Left forelimb (tissue), 1 donor: ENCODE data around the gene FAM20C.
"Not testable (repeated sequence)": the region's sequence is repeated elsewhere in the genome, so short reads cannot be mapped to it uniquely, and the experiment has no call there.

Experiments
- DNase-seq: peaks from one replicate; pipeline ENCODE4 v3.0.0-alpha.2; 2018; ENCODE audit warnings: low spot score

The FAM20C gene

GRCh38 chr7:228610-229009, 36.2 kb downstream of the FAM20C start:
- no peak for DNase-seq

- DNase-seq: peak; percentile 88
Measured at GRCh38 chr7:229184-229964, 37.0 kb downstream of the FAM20C start.

- DNase-seq: no peak
Measured at GRCh38 chr7:230274-230673, 37.9 kb downstream of the FAM20C start.

DNA sequence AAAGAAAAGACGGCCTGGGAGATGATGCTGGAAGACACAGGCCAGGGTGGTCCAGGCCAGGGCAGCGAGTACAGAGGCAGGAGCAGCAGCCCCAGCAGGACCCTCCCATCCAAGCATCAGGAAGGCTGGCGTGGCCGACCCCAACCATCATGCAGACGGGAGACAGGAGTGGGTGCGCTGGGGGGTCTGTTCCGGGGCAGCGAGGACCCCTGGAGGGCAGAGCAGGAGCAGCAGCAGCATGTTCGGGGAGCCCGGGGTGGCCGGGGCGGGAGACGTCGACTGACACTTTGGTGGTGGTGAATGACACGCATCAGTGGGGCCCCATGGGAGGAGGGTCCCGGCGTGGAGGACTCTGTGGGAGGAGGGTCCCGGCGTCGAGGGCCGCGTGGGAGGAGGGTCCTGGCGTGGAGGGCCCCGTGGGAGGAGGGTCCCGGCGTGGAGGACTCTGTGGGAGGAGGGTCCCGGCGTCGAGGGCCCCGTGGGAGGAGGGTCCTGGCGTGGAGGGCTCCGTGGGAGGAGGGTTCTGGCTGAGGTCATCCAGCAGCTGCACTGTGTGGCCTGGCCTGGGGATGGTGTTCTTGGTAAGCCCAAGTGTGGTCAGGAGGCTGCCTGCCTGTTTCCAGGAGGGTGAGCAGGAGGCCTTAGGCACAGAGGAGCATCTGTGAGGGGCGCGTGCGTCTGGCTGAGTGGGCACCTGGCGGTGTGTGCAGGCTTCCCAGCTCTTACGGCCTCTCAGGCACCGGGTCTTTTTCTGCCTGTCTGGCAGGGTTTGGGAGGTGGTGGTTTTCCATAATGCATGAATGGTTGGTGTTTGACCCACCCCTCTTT, 38.9 kb downstream of the FAM20C start:
- DNase-seq: no peak

- DNase-seq: no peak
Measured at GRCh38 chr7:231858-232246, 39.5 kb downstream of the FAM20C start.

DNA sequence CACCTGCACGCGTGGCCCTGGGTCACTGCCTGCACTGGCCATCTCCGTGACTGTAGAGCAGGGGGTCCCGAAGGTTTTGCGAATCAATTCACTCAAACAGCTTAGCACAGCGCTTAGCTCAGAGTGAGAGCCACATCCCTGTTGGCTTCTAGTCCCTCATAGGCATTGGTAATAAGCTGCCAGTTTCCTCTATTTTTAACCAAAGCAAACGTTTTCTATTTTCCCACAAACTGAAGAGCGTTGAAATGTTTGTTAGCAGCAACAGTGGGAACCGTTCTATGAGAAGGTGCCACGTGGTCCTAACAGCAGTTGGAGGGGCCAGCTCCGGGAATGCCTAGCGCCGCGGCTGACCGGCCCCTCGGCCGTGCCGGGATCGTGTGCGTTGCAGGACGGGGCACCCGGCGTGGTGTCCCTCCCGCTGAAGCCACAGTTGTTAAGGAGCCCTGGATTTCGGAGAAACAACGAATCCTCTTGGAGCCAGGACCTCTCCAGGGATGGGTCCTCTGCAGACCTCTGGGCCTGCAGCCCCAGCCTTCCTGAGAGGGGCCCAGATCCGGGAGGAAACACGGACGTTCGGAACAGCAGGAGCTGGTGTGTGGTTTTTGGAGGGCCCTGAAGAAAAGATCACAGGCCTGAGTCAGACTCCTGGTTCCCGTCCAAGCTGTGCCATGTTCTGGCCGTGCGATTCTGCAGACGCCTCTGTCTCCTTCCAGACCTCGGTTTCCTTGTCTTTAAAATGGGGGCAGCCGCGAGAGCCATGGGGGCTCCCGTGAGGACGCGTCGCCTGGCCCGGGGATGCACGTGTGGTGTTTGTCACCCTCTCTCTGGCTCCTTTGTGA, 40.3 kb downstream of the FAM20C start:
- DNase-seq: no peak

DNA sequence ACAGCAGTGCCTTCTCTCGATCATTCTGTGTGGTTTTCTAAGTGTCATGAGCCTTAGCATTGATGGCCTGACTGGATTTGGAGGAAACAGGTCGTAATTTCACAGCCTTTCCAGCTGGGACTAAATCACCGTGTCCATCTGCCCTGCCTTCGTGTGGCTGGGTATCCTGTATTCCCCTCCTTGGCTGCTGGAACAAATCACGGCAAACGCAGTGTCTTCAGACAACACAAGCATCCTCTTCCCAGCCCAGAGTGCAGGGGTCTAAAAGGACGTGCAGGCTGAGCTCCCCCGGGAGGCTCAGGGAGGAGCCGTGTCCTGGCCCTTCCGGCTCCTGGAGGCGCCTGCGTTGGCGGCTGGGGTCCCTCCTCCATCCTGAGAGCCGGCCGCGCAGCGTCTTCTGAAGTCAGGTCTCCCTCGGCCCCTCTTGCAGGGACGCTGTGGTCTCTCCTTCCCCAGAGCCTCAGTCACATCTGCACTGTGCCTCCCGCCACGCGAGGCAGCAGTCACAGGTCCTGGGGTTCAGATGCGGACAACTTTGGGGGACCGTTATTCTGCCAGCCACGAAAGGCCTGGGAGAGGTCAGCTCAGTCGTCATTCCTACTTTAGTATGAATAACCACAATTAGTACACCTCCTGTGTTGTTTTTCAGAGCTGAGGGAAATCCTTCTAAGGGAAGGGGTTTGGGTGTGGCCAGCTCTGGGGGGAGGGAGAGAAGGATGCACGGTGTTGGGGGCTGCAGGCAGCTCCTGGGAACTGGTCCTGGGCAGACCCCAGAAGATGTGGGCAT, 41.1 kb downstream of the FAM20C start:
- DNase-seq: no peak

- DNase-seq: no peak
Measured at GRCh38 chr7:234051-234707, 41.8 kb downstream of the FAM20C start.

- no peak for DNase-seq
Measured at GRCh38 chr7:234708-235553, 42.6 kb downstream of the FAM20C start.

DNA sequence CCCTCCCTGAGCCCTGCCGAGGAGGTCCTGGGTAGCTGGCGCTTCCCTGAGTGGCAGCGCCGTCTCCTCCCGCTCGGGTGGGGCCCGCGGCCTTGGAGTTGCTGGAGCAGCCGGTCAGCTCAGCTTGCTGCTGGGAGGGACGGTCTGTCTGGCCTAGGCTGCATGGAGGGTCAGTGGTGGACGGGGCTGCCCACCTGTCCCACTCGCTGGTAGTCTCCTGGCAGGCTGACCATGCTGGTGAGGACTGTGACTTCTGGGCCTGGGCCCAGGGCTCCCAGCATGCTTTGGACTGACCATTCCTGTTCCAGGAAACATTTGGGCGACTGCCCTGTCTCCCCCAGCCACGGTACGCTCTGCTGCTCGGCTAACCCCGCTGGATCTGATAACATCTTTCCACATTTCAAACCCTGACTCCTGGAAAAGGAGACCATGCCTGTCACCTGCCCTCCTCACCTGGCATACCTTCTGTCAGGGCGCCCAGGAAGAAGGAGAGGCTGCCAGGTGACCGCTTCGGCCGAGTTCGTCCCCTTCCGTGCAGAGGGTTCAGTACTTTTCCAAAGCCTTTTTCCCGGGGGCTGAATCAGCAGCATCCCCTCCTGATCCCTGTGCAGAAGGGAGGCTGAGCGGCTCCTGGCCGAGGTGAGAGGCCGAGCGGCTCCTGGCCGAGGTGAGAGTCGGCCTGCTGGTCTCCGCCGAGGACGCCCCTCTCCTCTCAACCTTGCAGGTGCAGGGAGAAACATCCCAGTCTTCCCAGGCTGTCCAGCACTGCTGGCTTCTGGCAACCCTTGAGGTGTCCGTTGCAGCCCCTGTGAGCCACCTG, 43.4 kb downstream of the FAM20C start:
- no peak for DNase-seq

GRCh38 chr7:236967-237366, 44.6 kb downstream of the FAM20C start:
- no peak for DNase-seq

DNA sequence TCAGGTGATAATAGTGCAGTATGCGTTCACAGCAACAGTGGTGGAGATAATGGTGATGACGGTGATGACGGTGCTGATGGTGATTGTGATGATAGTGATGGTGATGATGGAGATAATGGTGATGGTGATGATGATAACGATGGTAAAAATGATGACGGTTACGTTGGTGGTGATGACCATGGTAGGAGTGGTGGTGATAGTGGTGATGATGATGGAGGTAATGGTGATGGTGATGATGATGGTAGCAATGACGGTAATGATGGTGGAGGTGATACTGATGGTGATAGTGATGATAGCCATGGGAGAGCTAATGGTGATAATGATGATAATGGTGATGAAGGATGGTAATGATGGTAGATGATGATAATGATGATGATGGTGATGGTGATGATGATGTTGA, 45.0 kb downstream of the FAM20C start:
- no peak for DNase-seq

DNA sequence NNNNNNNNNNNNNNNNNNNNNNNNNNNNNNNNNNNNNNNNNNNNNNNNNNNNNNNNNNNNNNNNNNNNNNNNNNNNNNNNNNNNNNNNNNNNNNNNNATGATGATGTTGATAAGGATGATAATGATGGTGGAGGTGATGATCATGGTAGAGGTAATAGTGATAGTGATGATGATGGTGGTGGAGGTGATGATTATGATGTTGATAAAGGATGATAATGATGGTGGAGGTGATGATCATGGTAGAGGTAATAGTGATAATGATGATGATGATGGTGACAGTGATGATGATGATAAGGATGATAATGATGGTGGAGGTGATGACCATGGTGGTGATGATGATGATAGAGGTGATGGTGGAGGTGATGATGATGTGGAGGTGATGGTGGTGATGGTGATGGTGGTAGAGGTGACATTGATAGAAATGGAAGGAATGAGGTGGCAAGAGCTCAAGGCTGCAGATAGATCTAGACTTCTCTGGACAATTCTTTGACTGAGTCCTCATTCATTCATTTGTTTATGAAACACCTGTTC, 47.8 kb downstream of the FAM20C start:
- no peak for DNase-seq

DNA sequence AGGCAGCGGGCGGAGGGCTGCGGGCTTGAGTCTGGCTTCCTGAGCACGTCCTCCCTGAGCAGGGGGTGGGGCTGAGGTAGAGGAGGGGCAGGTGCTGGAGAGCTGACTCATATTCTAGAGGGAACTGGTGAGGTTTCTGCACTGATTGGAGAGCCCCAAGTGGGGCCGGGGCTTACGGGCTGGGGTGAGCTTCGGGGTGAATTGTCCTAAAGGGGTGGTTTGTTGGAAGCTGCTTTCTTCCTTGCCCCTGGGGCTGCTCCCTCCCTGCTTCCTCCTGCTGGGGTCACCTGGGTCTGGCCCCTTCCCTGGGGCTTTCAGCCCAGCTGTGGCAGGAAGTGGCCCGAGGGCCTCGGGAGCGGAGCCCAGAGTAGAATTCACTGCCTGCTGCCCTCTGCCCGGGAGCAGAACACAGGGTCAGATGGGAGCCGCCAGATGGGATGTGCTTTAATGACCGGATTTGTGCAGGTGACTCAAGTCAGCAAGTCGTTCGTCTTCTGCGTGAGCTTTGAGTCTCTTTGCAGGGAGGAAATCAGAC, 48.6 kb downstream of the FAM20C start:
- DNase-seq: no peak

- no peak for DNase-seq
Measured at GRCh38 chr7:241513-241912, 49.1 kb downstream of the FAM20C start.

GRCh38 chr7:242826-243579, 50.6 kb downstream of the FAM20C start:
- not testable (repeated sequence) for DNase-seq

DNA sequence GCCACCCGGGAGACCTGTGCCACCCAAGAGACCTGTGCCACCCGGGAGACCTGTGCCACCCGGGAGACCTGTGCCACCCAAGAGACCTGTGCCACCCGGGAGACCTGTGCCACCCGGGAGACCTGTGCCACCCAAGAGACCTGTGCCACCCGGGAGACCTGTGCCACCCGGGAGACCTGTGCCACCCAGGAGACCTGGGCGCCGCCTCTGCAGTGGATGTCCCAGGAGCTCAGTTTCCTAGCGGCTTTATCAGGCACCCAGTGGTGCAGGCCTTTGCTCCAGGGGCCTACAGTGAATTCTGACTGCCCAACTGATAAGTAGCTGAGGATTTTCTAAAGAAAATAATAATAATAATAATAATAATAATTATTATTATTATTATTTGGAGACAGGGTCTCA, 51.2 kb downstream of the FAM20C start:
- DNase-seq: not testable (repeated sequence)

DNA sequence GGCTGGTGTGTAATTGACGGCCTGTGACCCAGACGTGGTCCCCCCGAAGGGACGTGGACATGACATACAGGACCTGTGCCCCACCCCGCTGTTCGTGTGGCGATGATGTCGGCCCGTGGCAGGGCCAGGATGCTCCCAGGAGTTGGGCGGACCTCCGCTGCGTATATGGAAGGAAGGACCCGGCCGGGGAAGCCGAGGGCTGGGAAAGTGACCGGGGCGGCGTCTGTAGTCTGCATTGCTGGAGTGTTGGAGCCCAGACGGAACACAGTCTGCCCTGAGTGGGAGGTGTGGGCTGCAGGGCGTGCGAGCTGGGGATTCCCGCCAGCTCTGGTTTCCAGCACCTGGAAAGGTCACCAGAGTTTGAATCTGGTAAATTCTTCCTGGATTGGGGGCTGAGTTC, 52.6 kb downstream of the FAM20C start:
- DNase-seq: no peak
